GM12801 (cell line): Measurements from ENCODE around the gene ENO3.

Source experiments
- CTCF ChIP-seq: IDR thresholded peaks from one replicate; pipeline ENCODE4 v1.5.1; 2011; ENCODE audit warnings: control low read depth; ENCODE audit not compliant: insufficient read length; ENCODE audit errors: extremely low read depth

The ENO3 gene

GRCh38 chr17:4939796-4940554 is 10.9 kb upstream of the ENO3 start, which contains the start of the genes RNF167 and SLC25A11:
RNF167 (plus strand) TSS chr17:4940268; CDS start chr17:4940910, 642 bp downstream.
SLC25A11 (minus strand) TSS chr17:4940046; CDS start chr17:4939910, 136 bp downstream.
- no peak for TF ChIP-seq CTCF

DNA sequence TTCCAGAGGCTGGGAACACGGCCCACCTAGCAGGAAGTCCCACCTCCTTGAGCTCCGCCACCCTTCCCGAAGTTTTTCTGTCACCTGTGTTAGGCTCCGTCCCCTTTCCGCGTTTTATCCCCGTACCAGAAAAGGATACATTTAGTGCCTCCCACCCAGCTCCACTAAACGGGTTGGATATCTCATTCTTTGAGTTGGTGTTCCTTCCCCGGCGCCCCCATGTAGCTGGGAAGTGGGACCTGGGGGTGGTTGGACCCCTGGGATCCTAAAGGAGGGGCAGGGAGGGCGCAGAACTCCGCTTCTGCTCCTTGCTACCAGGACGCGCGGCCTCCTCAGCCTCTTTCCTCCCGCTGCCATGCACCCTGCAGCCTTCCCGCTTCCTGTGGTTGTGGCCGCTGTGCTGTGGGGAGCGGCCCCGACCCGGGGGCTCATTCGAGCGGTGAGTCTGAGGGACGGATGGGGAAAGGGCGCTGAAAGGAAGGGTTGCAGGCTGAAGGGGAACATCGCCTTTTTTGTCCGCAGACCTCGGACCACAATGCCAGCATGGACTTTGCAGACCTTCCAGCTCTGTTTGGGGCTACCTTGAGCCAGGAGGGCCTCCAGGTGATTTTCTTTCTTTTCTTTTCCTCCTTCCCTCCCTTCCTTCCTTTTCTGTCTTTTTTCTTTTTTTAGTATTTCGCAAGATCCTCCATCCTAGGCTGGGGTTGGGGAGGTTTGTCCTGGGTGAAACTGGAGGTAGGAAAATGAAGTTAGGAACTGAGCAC is 10.2 kb upstream of the ENO3 start:
- no peak for TF ChIP-seq CTCF

DNA sequence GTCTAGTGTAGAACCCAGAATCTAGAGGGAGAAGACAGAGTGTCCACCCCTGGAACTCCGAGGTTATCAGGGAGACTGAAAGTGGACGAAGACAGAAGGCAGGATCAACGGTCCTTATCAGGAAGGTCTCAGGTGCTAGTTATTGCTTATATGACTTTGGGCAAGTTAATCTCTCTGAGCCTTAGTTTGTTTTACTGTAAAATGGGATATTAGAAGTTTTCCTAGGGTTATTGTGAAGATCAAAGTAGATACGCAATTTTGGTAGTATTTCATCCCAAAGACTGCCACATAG is 9.7 kb upstream of the ENO3 start:
- no peak for TF ChIP-seq CTCF

DNA sequence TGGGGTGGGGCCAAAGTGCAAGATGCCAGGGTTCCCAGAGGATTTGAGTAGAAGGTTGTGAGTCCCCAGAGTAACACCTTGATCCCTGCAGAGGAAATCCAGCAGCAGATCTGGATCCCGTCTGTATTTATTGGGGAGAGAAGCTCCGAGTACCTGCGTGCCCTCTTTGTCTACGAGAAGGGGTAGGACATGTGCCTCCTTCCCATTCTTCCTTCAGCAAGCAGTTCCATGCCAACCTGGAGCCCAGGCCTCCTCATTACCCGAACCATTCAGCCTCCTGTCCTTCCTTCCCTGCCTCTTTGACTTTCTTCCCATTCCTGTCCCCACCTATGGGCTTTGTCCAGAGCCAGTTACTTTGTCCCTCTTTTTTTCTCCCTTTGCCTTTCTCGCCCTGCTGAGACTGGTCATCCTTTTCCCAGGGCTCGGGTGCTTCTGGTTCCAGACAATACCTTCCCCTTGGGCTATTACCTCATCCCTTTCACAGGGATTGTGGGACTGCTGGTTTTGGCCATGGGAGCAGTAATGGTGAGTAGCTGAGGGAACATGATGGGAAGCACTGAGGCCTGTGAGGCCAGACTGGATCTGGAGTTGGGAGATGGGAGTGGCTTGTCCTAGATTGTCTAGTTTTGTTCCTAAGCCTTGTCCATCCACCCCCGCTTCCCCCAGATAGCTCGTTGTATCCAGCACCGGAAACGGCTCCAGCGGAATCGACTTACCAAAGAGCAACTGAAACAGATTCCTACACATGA is 8.0 kb upstream of the ENO3 start:
- no peak for TF ChIP-seq CTCF

- no peak for TF ChIP-seq CTCF
These were observed 6.8 kb upstream of the ENO3 start for GRCh38 chr17:4944163-4944553.

GRCh38 chr17:4944554-4945175 is 6.3 kb upstream of the ENO3 start:
- TF ChIP-seq CTCF = no peak

DNA sequence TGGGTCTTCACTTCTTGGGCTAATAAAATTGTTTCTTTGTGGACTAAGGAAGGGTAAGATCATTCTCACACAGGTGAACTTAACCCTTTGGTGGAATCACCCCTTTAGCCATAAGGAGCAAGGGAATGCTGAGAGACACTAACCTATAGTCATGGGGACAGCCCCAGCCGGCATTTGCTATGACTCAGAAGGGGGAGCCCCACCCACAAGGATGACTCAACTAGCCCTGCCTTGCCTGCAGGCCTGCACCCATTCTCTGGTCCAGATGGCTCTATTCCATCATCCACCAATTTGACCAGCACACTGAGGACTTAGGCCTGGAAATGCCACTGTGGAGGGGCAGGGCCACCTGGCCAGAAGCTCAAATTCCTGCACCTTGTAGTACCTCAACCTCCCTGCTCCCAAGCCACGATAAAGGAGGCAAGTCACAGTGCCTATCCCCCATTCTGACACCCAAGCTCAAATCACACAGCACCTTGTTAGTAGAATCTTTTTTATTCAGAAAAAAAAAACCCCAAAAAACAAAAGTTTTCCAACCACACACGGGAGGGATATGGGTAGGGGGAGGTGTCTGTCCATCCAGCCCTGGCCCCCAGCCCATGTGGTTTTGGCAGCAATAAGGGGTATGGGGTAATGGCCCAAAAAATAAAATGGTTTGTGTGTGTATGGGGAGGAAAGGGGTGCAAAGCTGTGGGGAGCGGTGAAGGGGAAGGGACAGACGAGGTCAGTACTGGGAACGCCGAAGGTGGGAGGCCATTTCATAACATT is 5.6 kb upstream of the ENO3 start:
- TF ChIP-seq CTCF = no peak
